Activated naive CD4-positive, alpha-beta T cell treated with anti-CD3 and anti-CD28 coated beads, Interleukin-2, amount 50 U/mL, for 16 hours (primary cell): ENCODE measurements around the gene TMEM238.
"Not testable (repeated sequence)": the region's sequence is repeated elsewhere in the genome, so short reads cannot be mapped to it uniquely, and the experiment has no call there.

Experiments
- DNase-seq: peaks from one replicate; pipeline ENCODE4 v3.0.0-alpha.2; 2020

TMEM238 gene

DNA sequence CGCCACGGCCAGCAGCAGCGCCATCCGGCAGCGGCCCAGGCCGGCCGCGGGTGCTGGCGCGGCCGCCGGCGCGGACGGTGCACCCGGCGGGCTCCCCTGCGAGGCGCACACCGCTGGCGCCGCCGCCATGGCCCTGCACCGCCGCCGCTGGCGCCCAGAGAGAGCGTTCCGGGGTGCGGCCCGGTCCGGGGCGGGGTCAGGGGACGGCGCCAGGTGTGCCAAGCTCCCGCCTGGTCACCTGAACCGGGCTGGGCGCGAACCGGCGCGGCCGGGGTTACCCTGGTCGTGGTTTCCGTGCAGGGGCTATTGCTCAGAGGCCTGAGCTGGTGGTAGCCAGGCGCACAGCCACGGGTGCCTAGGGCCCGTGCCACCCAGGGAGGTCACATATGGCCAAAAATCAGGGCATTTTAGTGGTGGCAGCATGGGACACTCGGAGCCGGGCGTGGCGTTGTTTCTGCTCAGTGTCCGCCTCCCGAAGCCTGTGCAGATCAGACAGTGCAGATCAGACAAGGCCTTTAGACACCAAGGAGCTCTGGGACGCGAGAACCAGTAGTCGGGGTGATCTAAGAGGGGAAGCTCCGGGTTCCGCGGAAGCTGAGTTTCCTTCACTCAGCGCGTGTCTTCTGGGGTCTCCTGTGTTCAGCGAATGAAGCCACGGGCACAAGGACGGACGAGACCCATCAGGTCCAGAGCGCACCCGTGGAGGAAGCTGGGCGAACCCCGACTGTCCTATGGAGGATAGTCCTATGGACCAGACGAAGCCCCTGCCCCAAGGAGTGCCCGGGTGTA, at the start of gene TMEM238:
Gene TMEM238 (minus strand): TSS at position 162 of the 789 bp plus-strand sequence. CDS start 33 bp downstream, at position 129.
- DNase-seq, result peak; percentile 46

- no peak for DNase-seq
These were observed 49.2 kb upstream of the TMEM238 start for GRCh38 chr19:55433292-55433691.

DNA sequence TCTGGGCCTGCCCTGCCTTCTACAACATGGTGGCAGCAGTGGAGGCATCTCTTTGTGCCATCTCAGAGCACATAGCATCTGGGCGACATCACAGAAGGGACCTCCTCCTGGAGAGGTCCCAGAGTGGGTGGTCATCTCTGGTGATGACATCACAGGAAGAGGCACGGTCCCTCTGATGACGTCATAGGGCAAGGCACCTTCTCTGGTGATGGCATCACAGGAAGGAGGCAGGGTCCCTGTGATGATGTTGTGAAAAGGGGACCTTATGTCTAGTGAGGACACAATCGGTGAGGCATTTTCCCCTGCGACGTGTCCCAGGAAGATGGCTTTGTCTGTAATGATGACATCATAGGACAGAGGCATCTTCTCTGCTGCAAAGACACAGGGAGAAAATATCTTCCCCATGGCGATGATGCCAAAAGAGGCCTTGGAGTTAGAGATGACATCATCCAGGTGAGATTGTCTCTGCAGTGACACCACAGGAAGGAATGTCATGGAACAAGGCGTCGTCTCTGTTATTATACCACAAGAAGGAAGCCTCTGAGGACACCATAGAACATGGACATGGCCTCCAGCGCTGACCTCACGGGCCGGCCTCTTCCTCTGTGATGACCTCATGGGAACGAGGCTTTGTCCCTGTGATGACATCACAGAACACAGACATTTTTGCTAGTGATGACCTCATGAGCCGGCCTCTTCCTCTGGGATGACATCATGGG, 48.3 kb upstream of the TMEM238 start:
- DNase-seq, result no peak

GRCh38 chr19:55431183-55431582, 47.1 kb upstream of the TMEM238 start:
- DNase-seq, result no peak

GRCh38 chr19:55426042-55426441, 42.0 kb upstream of the TMEM238 start:
- no peak for DNase-seq

- DNase-seq, result no peak
These were observed 40.4 kb upstream of the TMEM238 start for GRCh38 chr19:55424518-55424917.

DNA sequence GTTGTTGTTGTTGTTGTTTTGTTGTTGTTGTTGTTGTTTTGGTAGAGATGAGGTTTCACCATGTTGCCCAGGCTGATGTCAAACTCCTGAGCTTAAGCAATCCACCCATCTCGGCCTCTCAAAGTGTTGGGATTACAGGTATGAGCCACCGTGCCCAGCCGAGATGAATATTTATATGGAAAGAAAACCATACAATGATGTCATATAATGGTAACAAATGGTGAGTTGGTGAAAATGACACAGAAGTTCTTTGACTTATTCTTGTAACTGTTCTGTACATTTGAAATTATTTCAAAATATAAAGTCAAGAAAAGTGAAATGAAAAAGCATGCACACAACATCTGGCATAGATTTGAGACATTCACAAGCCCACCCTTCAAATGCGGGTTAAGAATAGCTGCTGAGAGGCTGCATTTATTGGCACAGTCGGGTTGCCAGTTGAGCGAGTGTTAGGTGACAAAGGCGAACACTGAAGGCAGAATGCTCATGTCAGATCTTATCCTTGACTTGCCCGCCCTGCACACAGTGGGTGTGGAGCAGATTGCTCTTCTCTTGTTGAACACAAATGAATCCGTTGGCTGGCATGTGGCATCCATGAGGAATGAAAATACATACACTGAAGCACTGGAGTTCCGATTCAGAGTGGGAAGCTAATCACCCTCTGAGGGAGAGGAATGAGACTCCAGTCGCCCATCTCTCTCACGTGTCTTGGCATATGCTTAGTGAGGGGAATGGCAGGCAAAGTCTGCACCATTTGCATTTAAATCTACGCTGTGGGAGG, 39.3 kb upstream of the TMEM238 start:
- no peak for DNase-seq

DNA sequence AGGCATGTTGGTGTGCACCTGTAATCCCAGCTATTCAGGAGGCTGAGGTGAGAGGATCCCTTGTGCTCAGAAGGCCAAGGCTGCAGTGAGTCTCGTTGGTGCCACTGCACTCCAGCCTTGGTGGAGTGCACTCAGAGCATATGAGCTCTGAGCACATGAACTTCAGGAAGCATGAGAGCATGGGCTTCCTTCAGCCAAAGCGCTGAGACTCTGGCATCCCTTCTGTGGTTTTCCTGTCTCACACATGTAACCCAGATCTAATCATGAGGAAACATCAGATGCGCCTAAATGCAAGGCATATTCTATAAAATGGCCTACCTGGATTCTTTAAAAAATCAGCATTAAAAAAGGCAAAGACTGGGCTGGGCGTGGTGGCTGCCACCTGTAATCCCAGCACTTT, 37.2 kb upstream of the TMEM238 start:
- not testable (repeated sequence) for DNase-seq

- DNase-seq, result no peak
These were observed 35.6 kb upstream of the TMEM238 start for GRCh38 chr19:55419624-55420236.

DNA sequence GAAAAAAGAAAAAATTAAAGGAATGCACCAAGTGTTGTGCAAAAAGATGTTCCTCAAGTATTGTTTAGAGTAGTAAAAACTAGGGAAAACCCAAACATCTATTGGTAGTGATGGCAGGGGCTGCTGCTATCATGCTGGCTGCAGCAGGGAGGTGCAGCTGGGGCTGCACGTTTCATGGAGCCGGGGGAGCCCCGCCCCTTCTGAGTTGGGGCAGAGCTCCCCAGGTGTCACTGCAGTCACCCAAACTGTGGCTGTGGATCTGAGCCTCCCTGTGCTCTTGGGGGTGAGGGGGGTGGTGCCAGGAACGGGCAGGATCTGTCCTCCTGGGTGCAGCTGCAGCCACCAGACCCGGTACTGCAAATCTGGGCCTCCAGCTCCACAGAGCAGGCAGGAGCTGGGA, 35.0 kb upstream of the TMEM238 start:
- no peak for DNase-seq

GRCh38 chr19:55418185-55418584, 34.1 kb upstream of the TMEM238 start:
- DNase-seq, result peak; percentile 44

GRCh38 chr19:55410168-55410567, 26.1 kb upstream of the TMEM238 start:
- DNase-seq, result no peak

GRCh38 chr19:55409179-55409578, 25.1 kb upstream of the TMEM238 start:
- DNase-seq, result not testable (repeated sequence)

- no peak for DNase-seq
These were observed 24.4 kb upstream of the TMEM238 start for GRCh38 chr19:55408533-55408872.

GRCh38 chr19:55407800-55408532, 23.9 kb upstream of the TMEM238 start:
- peak; percentile 97 for DNase-seq

DNA sequence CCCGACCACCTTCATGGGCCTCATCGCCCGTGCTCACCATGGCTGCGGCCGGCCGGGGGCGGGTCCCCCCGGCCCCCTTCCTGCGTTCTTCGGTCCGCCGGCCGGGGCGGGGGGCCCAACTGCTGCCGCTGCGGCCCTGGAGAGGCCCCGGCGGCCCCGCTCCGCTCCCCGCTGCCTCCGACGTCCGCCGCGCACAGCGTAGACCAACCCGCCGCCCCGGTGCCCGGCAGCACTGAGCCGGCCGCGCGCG, 23.4 kb upstream of the TMEM238 start, which contains the start of gene UBE2S:
Gene UBE2S (minus strand): TSS at position 239 of the 250 bp plus-strand sequence. CDS start 199 bp downstream, at position 40.
- not testable (repeated sequence) for DNase-seq

GRCh38 chr19:55406826-55407549, 22.9 kb upstream of the TMEM238 start:
- DNase-seq, result peak; percentile 40

DNA sequence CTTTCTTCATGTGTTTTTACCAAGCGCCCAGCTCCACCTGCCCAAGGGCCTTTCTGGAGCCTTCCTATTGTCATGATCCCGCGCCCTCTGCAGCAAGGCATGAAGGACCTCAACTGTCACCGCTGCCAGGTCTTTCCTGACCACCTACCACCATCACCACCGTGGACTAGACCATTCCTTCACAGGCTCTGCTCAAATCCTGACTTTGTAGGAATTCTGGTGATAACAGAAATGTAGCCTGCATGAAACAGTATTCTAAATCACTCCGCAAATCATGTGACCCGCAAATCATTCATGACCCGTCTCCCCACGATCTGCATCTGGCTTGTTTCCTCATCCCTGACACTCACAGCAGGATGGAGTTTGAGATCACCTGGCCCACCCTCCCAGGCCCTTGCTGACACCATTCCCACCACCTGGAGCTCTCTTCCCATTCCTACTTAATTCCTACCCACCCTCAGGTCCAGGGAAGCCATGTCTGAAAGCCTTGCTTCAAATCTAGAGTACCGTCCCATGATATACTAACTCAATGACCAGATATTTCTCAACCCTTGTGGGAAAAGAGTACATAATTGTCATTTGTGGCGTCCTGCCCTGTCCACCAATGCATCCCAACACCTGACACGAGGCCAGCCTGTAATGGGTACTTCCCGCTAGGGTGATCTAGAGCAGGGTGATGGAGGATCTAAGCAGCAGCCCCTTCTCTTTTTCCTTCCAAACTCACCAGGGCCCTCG, 22.2 kb upstream of the TMEM238 start:
- DNase-seq, result no peak

GRCh38 chr19:55405638-55406037, 21.5 kb upstream of the TMEM238 start:
- DNase-seq, result no peak

GRCh38 chr19:55402509-55402908, 18.4 kb upstream of the TMEM238 start:
- DNase-seq, result no peak

DNA sequence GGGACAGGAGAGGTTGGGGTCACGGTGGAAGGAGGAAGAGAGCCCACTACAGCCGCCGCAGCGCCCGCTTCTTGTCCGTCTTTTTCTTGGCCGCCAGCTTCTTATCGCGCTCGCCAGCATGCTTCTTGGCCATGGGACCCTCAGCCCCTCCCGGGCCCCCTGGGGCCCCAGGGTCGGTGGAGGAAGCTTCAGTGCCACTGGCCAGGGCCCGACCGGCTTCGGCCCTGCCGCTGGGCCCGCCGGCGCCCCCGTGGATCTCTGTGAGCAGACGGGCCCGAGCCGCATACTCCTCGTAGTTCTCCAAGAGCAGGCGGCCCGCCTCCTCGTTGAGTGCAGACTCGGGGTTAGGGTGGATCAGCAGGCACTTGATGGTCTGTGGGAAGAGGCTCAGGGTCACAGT, 17.3 kb upstream of the TMEM238 start:
- DNase-seq, result not testable (repeated sequence)
